ENCODE data around the gene ARHGAP28.
"Not testable (repeated sequence)": the region's sequence is repeated elsewhere in the genome, so short reads cannot be mapped to it uniquely, and the experiment has no call there.

Gene ARHGAP28

GRCh38 chr18:6811816-6812215 is 82.3 kb downstream of the ARHGAP28 start:
- in situ Hi-C loops (cut with HindIII; ENCODE audit: low sequenced_read_pairs) = no loop called here

GRCh38 chr18:6814882-6815425 is 85.4 kb downstream of the ARHGAP28 start:
- in situ Hi-C loops (cut with HindIII; ENCODE audit: low sequenced_read_pairs) = no loop called here

- in situ Hi-C loops (cut with HindIII; ENCODE audit: low sequenced_read_pairs) = no loop called here
Observed at GRCh38 chr18:6816154-6816553, 86.6 kb downstream of the ARHGAP28 start.

GRCh38 chr18:6819332-6819731 is 89.8 kb downstream of the ARHGAP28 start:
- in situ Hi-C loops (cut with HindIII; ENCODE audit: low sequenced_read_pairs) = no loop called here

- in situ Hi-C loops (cut with HindIII; ENCODE audit: low sequenced_read_pairs) = no loop called here
Observed at GRCh38 chr18:6820314-6820713, 90.8 kb downstream of the ARHGAP28 start.

- in situ Hi-C loops (cut with HindIII; ENCODE audit: low sequenced_read_pairs) = no loop called here
Observed at GRCh38 chr18:6821356-6821755, 91.8 kb downstream of the ARHGAP28 start.

GRCh38 chr18:6827161-6827560 is 97.6 kb downstream of the ARHGAP28 start:
- in situ Hi-C loops (cut with HindIII; ENCODE audit: low sequenced_read_pairs) = not testable (repeated sequence)

- in situ Hi-C loops (cut with HindIII; ENCODE audit: low sequenced_read_pairs) = not testable (repeated sequence)
Observed at GRCh38 chr18:6827566-6827965, 98.0 kb downstream of the ARHGAP28 start.

GRCh38 chr18:6830916-6831315 is 101.4 kb downstream of the ARHGAP28 start:
- in situ Hi-C loops (cut with HindIII; ENCODE audit: low sequenced_read_pairs) = no loop called here

GRCh38 chr18:6835345-6835744 is 105.8 kb downstream of the ARHGAP28 start:
- in situ Hi-C loops (cut with HindIII; ENCODE audit: low sequenced_read_pairs) = no loop called here

GRCh38 chr18:6836331-6836730 is 106.8 kb downstream of the ARHGAP28 start:
- in situ Hi-C loops (cut with HindIII; ENCODE audit: low sequenced_read_pairs) = no loop called here

- in situ Hi-C loops (cut with HindIII; ENCODE audit: low sequenced_read_pairs) = no loop called here
Observed at GRCh38 chr18:6837904-6838303, 108.4 kb downstream of the ARHGAP28 start.

GRCh38 chr18:6842081-6842480 is 112.6 kb downstream of the ARHGAP28 start:
- in situ Hi-C loops (cut with HindIII; ENCODE audit: low sequenced_read_pairs) = no loop called here

- in situ Hi-C loops (cut with HindIII; ENCODE audit: low sequenced_read_pairs) = no loop called here
Observed at GRCh38 chr18:6843308-6843707, 113.8 kb downstream of the ARHGAP28 start.

GRCh38 chr18:6845521-6845920 is 116.0 kb downstream of the ARHGAP28 start:
- in situ Hi-C loops (cut with HindIII; ENCODE audit: low sequenced_read_pairs) = not testable (repeated sequence)

GRCh38 chr18:6850396-6850795 is 120.9 kb downstream of the ARHGAP28 start:
- in situ Hi-C loops (cut with HindIII; ENCODE audit: low sequenced_read_pairs) = no loop called here

- in situ Hi-C loops (cut with HindIII; ENCODE audit: low sequenced_read_pairs) = no loop called here
Observed at GRCh38 chr18:6851480-6851879, 122.0 kb downstream of the ARHGAP28 start.

GRCh38 chr18:6854811-6855210 is 125.3 kb downstream of the ARHGAP28 start:
- in situ Hi-C loops (cut with HindIII; ENCODE audit: low sequenced_read_pairs) = no loop called here

- in situ Hi-C loops (cut with HindIII; ENCODE audit: low sequenced_read_pairs) = no loop called here
Observed at GRCh38 chr18:6855767-6856166, 126.3 kb downstream of the ARHGAP28 start.

- in situ Hi-C loops (cut with HindIII; ENCODE audit: low sequenced_read_pairs) = no loop called here
Observed at GRCh38 chr18:6857300-6857699, 127.8 kb downstream of the ARHGAP28 start.

GRCh38 chr18:6859676-6860422 is 130.3 kb downstream of the ARHGAP28 start:
- in situ Hi-C loops (cut with HindIII; ENCODE audit: low sequenced_read_pairs) = no loop called here

GRCh38 chr18:6860804-6861448 is 131.4 kb downstream of the ARHGAP28 start:
- in situ Hi-C loops (cut with HindIII; ENCODE audit: low sequenced_read_pairs) = no loop called here

Data from DLD1 (cell line).